K562 (cell line): Measurements from ENCODE around the gene PHF12. TPM values are rescaled to one million over a fixed set of nuclear protein-coding genes. Genes with fewer than 3 reads are reported as not detected.

Experiments used
- REST ChIP-seq, 2 experiments: fragments of 450-650 bp; formaldehyde crosslinking in 1 of 2; IDR thresholded peaks; 2 replicates each; pipeline versions ENCODE4 v1.4.0 to v1.6.1; 2014 to 2020; ENCODE audit warnings: mild to moderate bottlenecking in 2 of 2, borderline replicate concordance in 1 of 2, low read depth in 1 of 2
- polyA plus RNA-seq, 8 experiments: library from polyadenylated mRNA; depleted of rRNA in 4 of 8; stranded (reverse) in 5 of 8; unstranded in 3 of 8; fragments of >200 nt; fragmentation: Nextera tagmentation in 2 of 8; fragmentation: Illumina TruSeq in 1 of 8; extraction: Ambion mirVana in 2 of 8; extraction: Trizol in 1 of 8; gene quantifications; 2 replicates each; pipeline versions ENCODE4 v1.2.1 to v1.2.3, GENCODE V29; 2011 to 2014; ENCODE audit warnings: inconsistent platforms in 1 of 8, missing spikeins in 1 of 8
- total RNA-seq, 7 experiments: library from RNA; depleted of rRNA in 6 of 7; stranded (reverse); fragments of >200 nt in 6 of 7; fragmentation: Illumina TruSeq in 2 of 7; extraction: Trizol in 2 of 7; gene quantifications; 2 replicates each; pipeline versions ENCODE4 v1.2.1 to v1.2.3, GENCODE V29; 2011 to 2021; ENCODE audit warnings: low replicate concordance in 1 of 7

Gene PHF12
- total and polyA plus RNA-seq, 9 of the 15 experiments (the other 6 are each of a cell fraction or from before 2014, with no cell fraction given): 0.82 to 31.3 (median 13.5) TPM

DNA sequence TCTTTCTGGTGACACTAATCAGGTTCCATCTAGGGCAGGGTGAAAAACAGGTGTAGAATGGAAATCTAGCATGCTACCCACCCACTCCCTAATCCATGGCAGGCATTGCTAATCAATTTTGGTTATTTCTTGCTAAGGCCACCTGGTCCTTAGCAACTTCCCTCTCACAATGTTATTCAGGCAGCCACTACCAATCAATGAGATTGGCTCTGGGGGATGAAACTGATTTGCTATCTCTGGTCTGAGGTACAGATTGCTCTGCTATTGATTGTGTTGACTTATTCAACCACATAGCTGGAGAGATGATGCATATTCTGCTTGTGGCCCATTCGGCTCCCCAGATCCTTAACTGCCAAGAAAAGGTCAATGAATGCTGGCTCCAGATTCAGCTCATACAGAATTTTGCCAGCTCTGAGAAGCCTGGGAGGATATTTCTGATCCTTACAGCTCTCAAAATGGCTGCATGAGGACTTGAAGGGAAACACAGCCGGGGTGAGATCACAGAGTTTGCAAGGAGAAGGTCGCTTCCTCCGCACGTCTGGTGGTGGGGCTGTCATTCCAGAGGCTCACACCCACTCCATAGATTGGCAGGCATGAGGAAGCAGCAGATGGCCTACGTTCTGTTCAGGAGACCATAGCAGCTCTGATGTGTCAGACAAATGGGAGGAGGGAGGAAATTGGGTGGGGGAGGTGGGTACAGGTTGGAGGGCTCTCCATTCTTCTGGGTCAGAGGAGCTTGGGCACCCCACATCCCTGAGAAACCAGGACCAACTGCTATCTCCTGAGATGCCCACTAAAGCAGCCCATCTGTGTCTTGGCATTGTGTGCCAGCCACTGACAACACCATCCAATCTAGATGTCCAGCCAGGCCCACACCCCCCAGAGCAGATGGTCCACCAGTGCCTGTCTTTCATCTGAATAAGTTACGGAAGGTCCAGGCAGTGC is 32.2 kb upstream of the PHF12 start (continued):
- peak; percentile 40 for TF ChIP-seq REST (IDR thresholded peaks at IDR 0.05; ENCODE audit: borderline replicate concordance)
- TF ChIP-seq REST (CRISPR knock-in tag; IDR thresholded peaks at IDR 0.05; ENCODE audit: low read depth): no peak
- TF ChIP-seq, all 486 proteins: peak for 6
